ENCODE results near the gene RBM33.
"Not testable (repeated sequence)": the region's sequence is repeated elsewhere in the genome, so short reads cannot be mapped to it uniquely, and the experiment has no call there.

RBM33 gene

GRCh38 chr7:155612658-155613057 lies 31.8 kb upstream of the RBM33 start:
- Histone ChIP-seq H3K36me3 (ENCODE audit: insufficient read depth) (no peaks in the 10 kb centered on the region), H3K27ac (no peak overlapping the region), H4K20me1 (ENCODE audit: insufficient read depth) (no peaks in the 10 kb centered on the region), H3K4me1 (ENCODE audit: low read depth, poor library complexity, severe bottlenecking) (no peaks in the 10 kb centered on the region), H2AFZ (ENCODE audit: low read depth) (no peak overlapping the region), H3K9ac (no peak overlapping the region), H3K4me3 (IDR thresholded peaks at IDR 0.05; ENCODE audit: insufficient read depth, low read depth, low read length) (no peak overlapping the region), H3K79me2 (ENCODE audit: insufficient read depth, low read depth) (no peaks in the 10 kb centered on the region), H3K4me2 (no peak overlapping the region), H3K27me3 (ENCODE audit: insufficient read depth, low read depth) (no peaks in the 10 kb centered on the region)
- TF ChIP-seq CTCF (conservative IDR thresholded peaks at IDR 0.05; ENCODE audit: low read depth, low read length): no peak

DNA sequence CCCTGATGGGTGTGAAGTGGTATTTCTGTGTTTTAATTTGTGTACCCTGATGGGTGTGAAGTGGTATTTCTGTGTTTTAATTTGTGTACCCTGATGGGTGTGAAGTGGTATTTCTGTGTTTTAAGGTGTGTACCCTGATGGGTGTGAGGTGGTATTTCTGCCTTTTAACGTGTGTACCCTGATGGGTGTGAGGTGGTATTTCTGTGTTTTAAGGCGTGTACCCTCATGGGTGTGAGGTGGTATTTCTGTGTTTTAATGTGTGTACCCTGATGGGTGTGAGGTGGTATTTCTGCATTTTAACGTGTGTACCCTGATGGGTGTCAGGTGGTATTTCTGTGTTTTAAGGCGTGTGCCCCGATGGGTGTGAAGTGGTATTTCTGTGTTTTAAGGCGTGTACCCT lies 29.4 kb upstream of the RBM33 start:
- not testable (repeated sequence) for H3K36me3 ChIP-seq (ENCODE audit: insufficient read depth); H3K27me3 ChIP-seq (ENCODE audit: insufficient read depth, low read depth); H3K4me2 ChIP-seq; H2AFZ ChIP-seq (ENCODE audit: low read depth); H3K4me3 ChIP-seq (IDR thresholded peaks at IDR 0.05; ENCODE audit: insufficient read depth, low read depth, low read length); H4K20me1 ChIP-seq (ENCODE audit: insufficient read depth); H3K9ac ChIP-seq; H3K4me1 ChIP-seq (ENCODE audit: low read depth, poor library complexity, severe bottlenecking); H3K27ac ChIP-seq; H3K79me2 ChIP-seq (ENCODE audit: insufficient read depth, low read depth)

GRCh38 chr7:155618708-155619633 lies 25.5 kb upstream of the RBM33 start:
- Histone ChIP-seq H3K36me3 (ENCODE audit: insufficient read depth) (no peaks in the 10 kb centered on the region), H4K20me1 (ENCODE audit: insufficient read depth) (no peaks in the 10 kb centered on the region), H3K4me2 (no peak overlapping the region), H2AFZ (ENCODE audit: low read depth) (no peak overlapping the region), H3K9ac (no peak overlapping the region), H3K79me2 (ENCODE audit: insufficient read depth, low read depth) (no peaks in the 10 kb centered on the region), H3K4me1 (ENCODE audit: low read depth, poor library complexity, severe bottlenecking) (no peaks in the 10 kb centered on the region), H3K27me3 (ENCODE audit: insufficient read depth, low read depth) (no peaks in the 10 kb centered on the region), H3K27ac (no peak overlapping the region), H3K4me3 (IDR thresholded peaks at IDR 0.05; ENCODE audit: insufficient read depth, low read depth, low read length) (no peak overlapping the region)
- TF ChIP-seq CTCF (conservative IDR thresholded peaks at IDR 0.05; ENCODE audit: low read depth, low read length): no peak

DNA sequence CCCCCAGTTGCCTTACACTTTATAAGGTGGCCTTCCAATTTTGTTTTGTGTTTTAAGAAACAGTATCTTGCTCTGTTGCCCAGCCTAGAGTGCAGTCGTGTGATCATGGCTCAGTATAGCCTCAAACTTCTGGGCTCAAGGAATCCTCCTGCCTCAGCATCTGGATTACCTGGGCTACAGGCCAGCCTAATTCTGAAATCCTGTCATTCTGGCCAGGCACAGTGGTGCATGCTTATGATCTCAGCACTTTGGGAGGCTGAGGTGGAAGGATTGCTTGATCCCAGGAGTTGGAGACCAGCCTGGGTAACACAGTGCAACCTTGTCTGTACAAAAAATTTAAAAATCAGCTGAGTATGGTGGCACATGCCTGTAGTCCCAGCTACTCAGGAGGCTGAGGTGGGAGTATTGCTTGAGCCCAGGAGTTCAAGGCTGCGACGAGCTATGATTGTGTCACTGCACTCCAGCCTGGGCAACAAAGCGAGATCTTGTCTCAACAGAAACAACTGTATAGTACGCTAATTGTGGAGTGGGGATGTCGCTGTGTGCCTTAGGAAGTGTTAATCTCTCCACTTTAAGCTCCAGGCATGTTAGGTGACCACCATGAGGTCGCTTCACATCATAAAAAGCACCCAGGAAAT lies 24.7 kb upstream of the RBM33 start:
- Histone ChIP-seq H3K4me3 (IDR thresholded peaks at IDR 0.05; ENCODE audit: insufficient read depth, low read depth, low read length) (no peak overlapping the region), H4K20me1 (ENCODE audit: insufficient read depth) (no peaks in the 10 kb centered on the region), H3K79me2 (ENCODE audit: insufficient read depth, low read depth) (no peaks in the 10 kb centered on the region), H3K27me3 (ENCODE audit: insufficient read depth, low read depth) (no peaks in the 10 kb centered on the region), H3K36me3 (ENCODE audit: insufficient read depth) (no peaks in the 10 kb centered on the region), H3K4me2 (no peak overlapping the region), H3K4me1 (ENCODE audit: low read depth, poor library complexity, severe bottlenecking) (no peaks in the 10 kb centered on the region), H2AFZ (ENCODE audit: low read depth) (no peak overlapping the region), H3K27ac (no peak overlapping the region), H3K9ac (no peak overlapping the region)
- no peak for TF ChIP-seq CTCF (conservative IDR thresholded peaks at IDR 0.05; ENCODE audit: low read depth, low read length)

DNA sequence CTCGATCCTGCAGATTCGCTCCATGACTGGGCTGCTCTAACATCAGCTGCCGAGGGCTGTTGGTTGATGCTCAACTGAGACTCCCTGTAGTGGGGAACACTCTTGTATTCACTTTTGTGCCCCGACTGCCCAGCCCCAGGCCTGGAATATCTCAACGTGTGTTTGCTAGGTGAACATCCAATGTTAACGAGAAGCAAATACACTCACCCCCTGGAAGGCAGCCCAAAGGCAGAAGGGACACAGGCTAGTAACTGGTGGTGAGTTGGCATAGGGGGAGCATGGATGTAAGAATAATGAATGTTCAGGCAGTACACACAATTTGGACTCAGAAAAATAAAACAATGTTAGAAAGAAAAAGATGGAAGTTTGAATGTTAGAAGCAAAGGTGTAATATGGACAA lies 24.0 kb upstream of the RBM33 start:
- no peak overlapping the region for H3K4me3 ChIP-seq (IDR thresholded peaks at IDR 0.05; ENCODE audit: insufficient read depth, low read depth, low read length)
- no peaks in the 10 kb centered on the region for H3K79me2 ChIP-seq (ENCODE audit: insufficient read depth, low read depth)
- TF ChIP-seq CTCF (conservative IDR thresholded peaks at IDR 0.05; ENCODE audit: low read depth, low read length): no peak
- H3K36me3 ChIP-seq (ENCODE audit: insufficient read depth): no peaks in the 10 kb centered on the region
- no peaks in the 10 kb centered on the region for H4K20me1 ChIP-seq (ENCODE audit: insufficient read depth)
- H3K27ac ChIP-seq: no peak overlapping the region
- no peaks in the 10 kb centered on the region for H3K4me1 ChIP-seq (ENCODE audit: low read depth, poor library complexity, severe bottlenecking)
- H3K4me2 ChIP-seq: no peak overlapping the region
- H3K9ac ChIP-seq: no peak overlapping the region
- H2AFZ ChIP-seq (ENCODE audit: low read depth): no peak overlapping the region
- no peaks in the 10 kb centered on the region for H3K27me3 ChIP-seq (ENCODE audit: insufficient read depth, low read depth)

Data from KMS-11 (cell line).